ENCODE data around the gene KCNQ1. TPM values are rescaled to one million over a fixed set of nuclear protein-coding genes. Genes with fewer than 3 reads are reported as not detected.

The KCNQ1 gene
- total and polyA plus RNA-seq, 9 of the 15 experiments (the other 6 are each of a cell fraction or from before 2014, with no cell fraction given) = 0.44 TPM; not detected in 8

- ATAC-seq (no peak), DNase-seq (ENCODE audit: extremely low read depth in 1 of 4, low spot score in 3 of 4) (no peak), FAIRE-seq (no peak)
- peak overlapping the region in 1 of 2 experiments; percentile 55; a peak in 3 of 4 replicates for H3K9ac ChIP-seq (ENCODE audit: insufficient read depth in 1 of 2, low read depth in 2 of 2, low read length in 2 of 2)
- in situ Hi-C loops (cut with MboI) = loop anchor here (5.0 kb wide), 2 partner anchors 107 to 353 kb away; partner anchors contain the start of gene CDKN1C
- no peaks in the 10 kb centered on the region for H3K79me2 ChIP-seq (ENCODE audit: control insufficient read depth, insufficient read depth, low read length)
- TF ChIP-seq ZBTB33 (CRISPR knock-in tag; IDR thresholded peaks at IDR 0.05) = 0 out of 2 replicates have a peak, but pooled peaks have one; percentile 12
- 0 out of 2 replicates have a peak, but pooled peaks have one; percentile 6 for TF ChIP-seq VEZF1 (CRISPR knock-in tag; IDR thresholded peaks at IDR 0.05)
- TF ChIP-seq NCOA4 (IDR thresholded peaks at IDR 0.05; ENCODE audit: partially characterized antibody) = no peak
- no peak for TF ChIP-seq ZNF57 (CRISPR knock-in tag; IDR thresholded peaks at IDR 0.05)
- no peak for TF ChIP-seq STAT5A (IDR thresholded peaks at IDR 0.05; ENCODE audit: borderline replicate concordance, low read length)
- peak; percentile 80 for TF ChIP-seq ZKSCAN1 (IDR thresholded peaks at IDR 0.05; ENCODE audit: low read depth, low read length)
- peak; percentile 6; the same call in 1 of the 2 replicates for TF ChIP-seq ATF3 (IDR thresholded peaks at IDR 0.05)
- TF ChIP-seq ATF3 (CRISPR knock-in tag; conservative IDR thresholded peaks at IDR 0.05) = no peak
- TF ChIP-seq ZC3H11A (IDR thresholded peaks at IDR 0.05; ENCODE audit: low read depth, low read length) = no peak
- ChIA-PET CTCF (ENCODE audit: low intra/inter-chr PET ratio) (interaction anchor here (1.3 to 6.4 kb wide), 5 partner anchors 107 to 683 kb away, joined by 3 to 228 read pairs (median 59); partner anchors contain the start of genes CDKN1C and PHLDA2), POLR2A (interaction anchor here (0.6 to 1.8 kb wide), 7 partner anchors 21 to 395 kb away, joined by 3 to 11 read pairs (median 3); partner anchors contain the start of gene PHLDA2)
- peaks cover 3 to 31% of the 10 kb centered on the region in 2 experiments; a peak in 4 of 5 replicates for H3K27me3 ChIP-seq (ENCODE audit: control insufficient read depth in 2 of 2, insufficient read depth in 2 of 2, low read length in 2 of 2)
- 0 out of 2 replicates have a peak, but pooled peaks cover 2% of the 10 kb centered on the region for H3K9me3 ChIP-seq (replicated peaks; ENCODE audit: control insufficient read depth, insufficient read depth, low read depth, low read length)
- no peak overlapping the region; the same call in 1 of the 2 replicates for H3K4me2 ChIP-seq (ENCODE audit: insufficient read depth, low read length)
- no peaks in the 10 kb centered on the region; the same call in 1 of the 2 replicates for H4K20me1 ChIP-seq (replicated peaks; ENCODE audit: control insufficient read depth, insufficient read depth, low read length)
- H2AFZ ChIP-seq (ENCODE audit: low read depth, low read length) = 0 out of 2 replicates have a peak overlapping the region, but pooled peaks have one; percentile 47
- intact Hi-C loops (cut with micrococcal nuclease) = loop anchor here (10.0 kb wide), 3 partner anchors 160 to 340 kb away; partner anchors contain the start of genes C11orf21, KCNQ1OT1 and TSPAN32
- H3K4me3 ChIP-seq = no peak overlapping the region
- no peak overlapping the region for H3K27ac ChIP-seq (ENCODE audit: extremely low read depth, low read depth, low read length)
- BruUV-seq (replicated peaks) = no TSS peak
- 66% methylated on average over 27 of the region's 31 CpGs for WGBS (ENCODE audit: insufficient coverage, low coverage, missing lambda C conversion rate)
- H3K36me3 ChIP-seq (ENCODE audit: control insufficient read depth, insufficient read depth, low read length) = no peaks in the 10 kb centered on the region
- H3K9me1 ChIP-seq (ENCODE audit: control insufficient read depth, insufficient read depth, low read length) = no peaks in the 10 kb centered on the region
- H3K4me1 ChIP-seq (replicated peaks in 1 of 2; ENCODE audit: control insufficient read depth in 2 of 2, insufficient read depth in 2 of 2, low read length in 2 of 2) = peaks cover 9 to 66% of the 10 kb centered on the region in 2 experiments
Observed at GRCh38 chr11:2534134-2534956, 89.5 kb downstream of the KCNQ1 start.
